K562 (cell line): ENCODE data around the gene RNU5D-1. TPM values are rescaled to one million over a fixed set of nuclear protein-coding genes. Genes with fewer than 3 reads are reported as not detected.
A peak's percentile ranks its signal among the peaks of the same experiment; 100 is the strongest.

Experiments used
- CCNT2 ChIP-seq: IDR thresholded peaks from 2 replicates; pipeline ENCODE4 v1.6.1; 2011; ENCODE audit warnings: borderline replicate concordance, low read depth, mild to moderate bottlenecking, moderate library complexity, mixed read lengths, low read length; ENCODE audit not compliant: insufficient read length; ENCODE audit errors: extremely low read depth
- EP300 ChIP-seq: IDR thresholded peaks from 2 replicates; pipeline ENCODE4 v1.6.1; 2012; ENCODE audit warnings: low read length, improper control_type of control experiment
- HES1 ChIP-seq: fragments of 450-650 bp; IDR thresholded peaks from 2 replicates; pipeline ENCODE4 v1.6.1; 2016; ENCODE audit warnings: low read depth, mild to moderate bottlenecking, moderate library complexity
- HMG20B ChIP-seq: fragments of 250-450 bp; sonication (Bioruptor Pico); IDR thresholded peaks from 2 replicates; pipeline ENCODE4 v1.5.0; 2021; ENCODE audit warnings: mild to moderate bottlenecking
- KDM1A ChIP-seq, 2 experiments: fragments of 450-650 bp; IDR thresholded peaks; 2 replicates each; pipeline ENCODE4 v1.6.1; 2016; ENCODE audit warnings: mild to moderate bottlenecking in 2 of 2
- NRF1 ChIP-seq, 2 experiments: fragments of 450-650 bp; IDR thresholded peaks in 1 of 2; conservative IDR thresholded peaks in 1 of 2; 2 replicates each; pipeline ENCODE4 v1.6.1; 2014; ENCODE audit warnings: mild to moderate bottlenecking in 2 of 2
- RBBP5 ChIP-seq: fragments of 200-600 bp; sonication (generic); IDR thresholded peaks from 2 replicates; pipeline ENCODE4 v1.6.1; 2012; ENCODE audit warnings: borderline replicate concordance, mild to moderate bottlenecking, low read length, control low read depth, inconsistent platforms; ENCODE audit not compliant: insufficient read depth, poor library complexity, severe bottlenecking
- RREB1 ChIP-seq: fragments of 250-450 bp; sonication (Bioruptor Pico); IDR thresholded peaks from 2 replicates; pipeline ENCODE4 v1.4.0; 2020
- SMAD1 ChIP-seq: fragments of 150-350 bp; IDR thresholded peaks from 2 replicates; pipeline ENCODE4 v1.6.1; 2014; ENCODE audit warnings: low read length, low read depth; ENCODE audit not compliant: partially characterized antibody
- TCFL5 ChIP-seq: fragments of 250-450 bp; sonication (Bioruptor Pico); conservative IDR thresholded peaks from 2 replicates; pipeline ENCODE4 v1.6.1; 2021; ENCODE audit warnings: mild to moderate bottlenecking, moderate library complexity, matching md5 sums
- THRB ChIP-seq: fragments of 450-650 bp; formaldehyde crosslinking; conservative IDR thresholded peaks from 2 replicates; pipeline ENCODE4 v1.4.0; 2022; ENCODE audit warnings: mild to moderate bottlenecking, missing genetic modification characterization
- ZNF239 ChIP-seq: fragments of 250-450 bp; sonication (Bioruptor Pico); IDR thresholded peaks from 2 replicates; pipeline ENCODE4 v1.4.0; 2020; ENCODE audit warnings: mild to moderate bottlenecking
- ZNF395 ChIP-seq: fragments of 200-800 bp; sonication (Bioruptor generic); IDR thresholded peaks from 2 replicates; pipeline ENCODE4 v1.6.1; 2017; ENCODE audit warnings: missing genetic modification characterization, missing compliant biosample characterization
- ZNF431 ChIP-seq: sonication (generic); formaldehyde crosslinking; IDR thresholded peaks from 2 replicates; pipeline ENCODE4 v1.8.0; 2022; ENCODE audit warnings: mild to moderate bottlenecking, missing genetic modification reagents
- ZNF699 ChIP-seq: fragments of 250-450 bp; sonication (Bioruptor Pico); IDR thresholded peaks from 2 replicates; pipeline ENCODE4 v1.8.0; 2021; ENCODE audit warnings: mild to moderate bottlenecking, moderate library complexity; ENCODE audit not compliant: insufficient replicate concordance
- ZNF76 ChIP-seq: fragments of 250-450 bp; sonication (Bioruptor Pico); IDR thresholded peaks from 2 replicates; pipeline ENCODE4 v1.4.0; 2020; ENCODE audit warnings: mild to moderate bottlenecking, moderate library complexity, borderline replicate concordance
- polyA plus RNA-seq, 8 experiments: library from polyadenylated mRNA; depleted of rRNA in 4 of 8; stranded (reverse) in 5 of 8; unstranded in 3 of 8; fragments of >200 nt; fragmentation: Nextera tagmentation in 2 of 8; fragmentation: Illumina TruSeq in 1 of 8; extraction: Ambion mirVana in 2 of 8; extraction: Trizol in 1 of 8; gene quantifications; 2 replicates each; pipeline versions ENCODE4 v1.2.1 to v1.2.3, GENCODE V29; 2011 to 2014; ENCODE audit warnings: inconsistent platforms in 1 of 8, missing spikeins in 1 of 8
- total RNA-seq, 7 experiments: library from RNA; depleted of rRNA in 6 of 7; stranded (reverse); fragments of >200 nt in 6 of 7; fragmentation: Illumina TruSeq in 2 of 7; extraction: Trizol in 2 of 7; gene quantifications; 2 replicates each; pipeline versions ENCODE4 v1.2.1 to v1.2.3, GENCODE V29; 2011 to 2021; ENCODE audit warnings: low replicate concordance in 1 of 7

The RNU5D-1 gene
- total and polyA plus RNA-seq, 9 of the 15 experiments (the other 6 are each of a cell fraction or from before 2014, with no cell fraction given): under 0.01 TPM; not detected in 8

GRCh38 chr1:44739307-44740178 lies 8.6 kb upstream of the RNU5D-1 start, which contains the start of gene KIF2C (continued):
- peak; percentile 16; the same call in 1 of the 2 replicates for TF ChIP-seq ZNF76 (CRISPR knock-in tag)
- peak; percentile 42; the same call in 1 of the 2 replicates for TF ChIP-seq ZNF239 (CRISPR knock-in tag)
- TF ChIP-seq ZNF431: no peak; the same call in 1 of the 2 replicates
- TF ChIP-seq RREB1 (CRISPR knock-in tag): no peak
- TF ChIP-seq THRB: peak; percentile 72; the same call in 1 of the 2 replicates
- no peak for TF ChIP-seq ZNF699
- no peak for TF ChIP-seq TCFL5 (CRISPR knock-in tag)
- TF ChIP-seq RBBP5: peak; percentile 55
- TF ChIP-seq EP300: peak; percentile 54
- peak; percentile 57; the same call in 1 of the 2 replicates for TF ChIP-seq HES1
- TF ChIP-seq KDM1A (IDR thresholded peaks at IDR 0.05): peak in 1 of 2 experiments; percentile 67; a peak in 2 of 4 replicates
- no peak for TF ChIP-seq HMG20B (CRISPR knock-in tag)
- peak; percentile 91 to 93 for TF ChIP-seq NRF1 (conservative IDR thresholded peaks at IDR 0.05 in 1 of 2, IDR thresholded peaks at IDR 0.05 in 1 of 2)
- TF ChIP-seq SMAD1: no peak
- TF ChIP-seq CCNT2: peak; percentile 55
- 0 out of 2 replicates have a peak, but pooled peaks have one; percentile 42 for TF ChIP-seq ZNF395 (CRISPR knock-in tag)
